ENCODE data around the gene LPAR1.

DNA sequence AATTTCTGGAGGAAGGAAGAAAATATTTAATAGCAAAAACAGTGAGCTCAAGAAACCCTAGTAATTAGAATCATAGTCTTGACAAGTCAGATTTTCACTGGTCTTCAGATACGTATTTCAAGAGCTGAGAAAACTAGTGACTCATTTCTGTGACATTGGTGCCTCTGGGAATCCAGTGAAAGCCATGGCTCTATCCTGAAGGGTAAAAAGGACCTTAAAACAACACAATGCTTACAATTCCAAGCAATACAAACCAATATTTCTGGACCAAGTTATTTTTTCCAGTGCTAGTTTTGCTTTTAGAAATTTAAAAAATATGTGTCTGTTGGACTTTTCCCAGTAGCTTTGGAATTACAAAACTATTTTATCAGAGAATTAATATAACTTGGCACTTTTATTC, 140.3 kb downstream of the LPAR1 start:
- TF ChIP-seq DPF2 (IDR thresholded peaks at IDR 0.05) = no peak
- no peak for TF ChIP-seq ASH2L (IDR thresholded peaks at IDR 0.05; ENCODE audit: borderline replicate concordance, low read depth)
- no peak for TF ChIP-seq POLR2A (IDR thresholded peaks at IDR 0.05; ENCODE audit: low read depth, low read length)

All from GM12878 (cell line).